Neuron (in vitro differentiated cells): ENCODE results near the gene TCL1A.

Experiments
- H2AFZ ChIP-seq: one replicate; pipeline ENCODE4 v1.6.1; 2013; ENCODE audit warnings: low read depth, mild to moderate bottlenecking, inconsistent platforms, low read length, moderate library complexity
- H3K27me3 ChIP-seq: one replicate; pipeline ENCODE4 v1.6.1; 2013; ENCODE audit warnings: low read length; ENCODE audit not compliant: insufficient read depth
- H3K36me3 ChIP-seq: one replicate; pipeline ENCODE4 v1.6.1; 2013; ENCODE audit warnings: low read length; ENCODE audit not compliant: insufficient read depth
- H3K4me1 ChIP-seq: one replicate; pipeline ENCODE4 v1.6.1; 2013; ENCODE audit warnings: low read length; ENCODE audit not compliant: insufficient read depth
- H3K4me3 ChIP-seq: 2 replicates; pipeline ENCODE4 v1.5.1; 2013; ENCODE audit warnings: mild to moderate bottlenecking, low read length, moderate library complexity
- H3K9me3 ChIP-seq: one replicate; pipeline ENCODE4 v1.6.1; 2013; ENCODE audit warnings: low read length

TCL1A gene

DNA sequence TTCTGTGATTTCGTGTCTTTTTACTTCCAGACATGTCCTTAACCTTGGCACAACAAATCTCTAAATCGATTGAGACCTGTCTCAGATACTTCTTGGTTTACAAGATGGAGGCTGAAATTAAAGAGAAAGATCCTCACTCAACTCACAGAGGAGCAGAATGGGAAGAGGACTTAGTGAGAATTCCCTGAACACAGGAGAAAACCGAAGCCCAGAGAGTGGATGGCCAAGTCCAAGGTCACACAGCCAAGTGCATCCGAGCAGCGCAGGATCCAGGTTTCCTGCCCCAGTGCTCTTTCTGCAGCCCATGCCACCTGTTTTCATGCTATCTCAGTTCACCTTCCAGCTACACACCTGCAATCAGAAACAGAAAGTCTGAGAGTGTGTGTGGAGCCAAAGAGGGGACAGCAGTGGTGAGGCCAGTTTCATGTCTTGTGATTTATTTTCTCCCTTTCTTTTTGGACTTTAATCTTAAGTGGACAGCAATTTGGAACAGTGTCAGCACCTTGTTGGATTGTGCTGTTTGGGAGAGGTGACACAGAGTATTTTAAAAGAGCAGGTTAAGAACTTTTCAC, 50.6 kb downstream of the TCL1A start:
- Histone ChIP-seq H2AFZ (no peak overlapping the region), H3K9me3 (no peaks in the 10 kb centered on the region), H3K36me3 (no peaks in the 10 kb centered on the region), H3K27me3 (no peaks in the 10 kb centered on the region), H3K4me1 (no peaks in the 10 kb centered on the region), H3K4me3 (no peak overlapping the region)

GRCh38 chr14:95662376-95663186, 51.3 kb downstream of the TCL1A start:
- Histone ChIP-seq H3K4me3 (no peak overlapping the region), H2AFZ (no peak overlapping the region), H3K9me3 (no peaks in the 10 kb centered on the region), H3K4me1 (no peaks in the 10 kb centered on the region), H3K27me3 (no peaks in the 10 kb centered on the region), H3K36me3 (no peaks in the 10 kb centered on the region)

GRCh38 chr14:95660651-95661515, 53.0 kb downstream of the TCL1A start:
- Histone ChIP-seq H3K27me3 (no peaks in the 10 kb centered on the region), H3K4me1 (no peaks in the 10 kb centered on the region), H3K36me3 (no peaks in the 10 kb centered on the region), H3K9me3 (no peaks in the 10 kb centered on the region), H3K4me3 (no peak overlapping the region), H2AFZ (no peak overlapping the region)

GRCh38 chr14:95659990-95660385, 53.9 kb downstream of the TCL1A start:
- Histone ChIP-seq H3K9me3 (no peaks in the 10 kb centered on the region), H3K4me3 (no peak overlapping the region), H3K4me1 (no peaks in the 10 kb centered on the region), H2AFZ (no peak overlapping the region), H3K27me3 (no peaks in the 10 kb centered on the region), H3K36me3 (no peaks in the 10 kb centered on the region)
